Gastroesophageal sphincter (tissue), 3 donors: ENCODE data around the gene EFR3B.

Experiments
- CTCF ChIP-seq, 4 experiments: fragments of 200-600 bp in 2 of 4; fragments of 450-650 bp in 2 of 4; sonication (generic) in 1 of 4; IDR thresholded peaks; one replicate each; pipeline ENCODE4 v1.5.1; 2017 to 2019; ENCODE audit warnings: antibody characterized with exemption in 4 of 4, mild to moderate bottlenecking in 2 of 4, moderate library complexity in 2 of 4
- EP300 ChIP-seq: sonication (generic); formaldehyde crosslinking; IDR thresholded peaks from one replicate; pipeline ENCODE4 v1.6.1; 2017; ENCODE audit warnings: antibody characterized with exemption, mild to moderate bottlenecking

- TF ChIP-seq CTCF (IDR thresholded peaks at IDR 0.05) (no peak), EP300 (no peak)
Observed at GRCh38 chr2:25176541-25177181, 134.8 kb downstream of the EFR3B start.
